GM21360 (cell line): ENCODE data around the gene RPL13.

Experiments
- ATAC-seq: cut with Tn5 transposase; IDR thresholded peaks from one replicate; pipeline ENCODE4 v1.9.1; 2021; ENCODE audit warnings: mild to moderate bottlenecking, moderate library complexity; ENCODE audit not compliant: unreplicated experiment

The RPL13 gene

GRCh38 chr16:89545044-89545830 is 15.2 kb upstream of the RPL13 start:
- no peak for ATAC-seq

DNA sequence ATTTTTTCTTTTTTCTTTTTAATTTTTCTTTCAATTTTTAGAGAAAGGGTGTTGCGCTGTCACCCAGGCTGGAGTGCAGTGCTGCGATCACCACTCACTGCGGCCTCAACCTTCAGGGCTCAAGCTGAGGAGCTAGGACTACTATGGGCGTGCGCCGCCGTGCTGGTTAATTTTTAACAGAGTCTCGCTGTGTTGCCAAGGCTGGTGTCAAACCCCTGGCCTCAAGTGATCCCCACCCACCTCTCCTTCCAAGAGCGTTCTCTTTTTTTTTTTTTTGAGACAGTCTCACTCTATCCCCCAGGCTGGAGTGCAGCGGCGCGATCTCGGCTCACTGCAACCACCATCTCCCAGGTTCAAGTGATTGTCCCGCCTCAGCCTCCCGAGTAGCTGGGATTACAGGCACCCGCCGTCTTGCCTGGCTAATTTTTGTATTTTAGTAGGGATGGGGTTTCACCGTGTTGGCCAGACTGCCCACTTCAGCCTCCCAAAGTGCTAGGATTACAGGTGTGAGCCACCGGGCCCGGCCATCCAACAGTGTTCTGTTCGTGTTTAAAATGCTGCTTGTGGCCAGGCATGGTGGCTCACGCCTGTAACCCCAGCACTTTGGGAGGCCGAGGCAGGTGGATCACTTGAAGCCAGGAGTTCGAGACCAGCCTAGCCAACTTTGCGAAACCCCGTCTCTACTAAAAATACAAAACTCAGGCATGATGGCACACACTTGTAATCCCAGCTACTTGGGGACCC is 14.5 kb upstream of the RPL13 start:
- ATAC-seq = no peak

DNA sequence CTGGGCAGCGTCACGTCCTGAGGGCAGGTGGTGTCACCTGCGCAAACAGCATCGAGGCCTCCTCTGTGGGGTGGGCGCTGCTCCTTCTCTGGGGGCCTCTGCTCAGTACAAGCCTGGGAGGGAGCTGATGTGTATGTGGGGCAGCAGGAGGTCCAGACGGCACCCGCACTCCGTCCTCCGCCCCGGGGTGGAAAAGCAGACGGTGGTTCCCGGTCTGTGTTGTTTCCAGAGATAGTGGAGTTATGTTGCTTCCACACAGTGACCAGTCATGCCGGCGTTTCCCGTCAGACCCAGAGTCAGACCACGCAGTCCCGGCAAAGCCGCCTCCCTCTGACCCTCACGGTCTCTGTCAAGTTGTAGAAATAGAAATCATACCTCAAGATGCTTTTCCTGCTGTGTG is 13.7 kb upstream of the RPL13 start:
- no peak for ATAC-seq

- ATAC-seq = no peak
Observed at GRCh38 chr16:89547291-89547690, 13.2 kb upstream of the RPL13 start.

DNA sequence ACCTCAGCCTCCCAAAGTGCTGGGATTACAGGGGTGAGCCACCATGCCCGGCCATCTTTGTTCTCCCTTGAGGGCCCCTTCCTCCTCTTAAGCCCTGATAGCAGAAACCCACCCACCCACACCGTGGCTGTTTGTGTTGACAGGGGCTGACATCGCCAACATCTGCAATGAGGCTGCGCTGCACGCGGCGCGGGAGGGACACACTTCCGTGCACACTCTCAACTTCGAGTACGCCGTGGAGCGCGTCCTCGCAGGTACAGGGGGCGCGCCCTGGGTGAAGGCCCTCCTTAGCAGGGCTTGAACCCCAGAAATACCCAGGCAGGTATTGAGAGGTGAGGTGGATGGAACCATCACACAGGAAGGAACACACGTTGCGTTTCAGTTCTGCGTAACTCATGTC is 12.6 kb upstream of the RPL13 start:
- no peak for ATAC-seq

GRCh38 chr16:89548344-89549006 is 12.0 kb upstream of the RPL13 start:
- ATAC-seq = no peak

- no peak for ATAC-seq
Observed at GRCh38 chr16:89549007-89549700, 11.3 kb upstream of the RPL13 start.

- no peak for ATAC-seq
Observed at GRCh38 chr16:89550421-89551007, 10.0 kb upstream of the RPL13 start.

GRCh38 chr16:89552329-89552728 is 8.2 kb upstream of the RPL13 start:
- ATAC-seq = no peak

DNA sequence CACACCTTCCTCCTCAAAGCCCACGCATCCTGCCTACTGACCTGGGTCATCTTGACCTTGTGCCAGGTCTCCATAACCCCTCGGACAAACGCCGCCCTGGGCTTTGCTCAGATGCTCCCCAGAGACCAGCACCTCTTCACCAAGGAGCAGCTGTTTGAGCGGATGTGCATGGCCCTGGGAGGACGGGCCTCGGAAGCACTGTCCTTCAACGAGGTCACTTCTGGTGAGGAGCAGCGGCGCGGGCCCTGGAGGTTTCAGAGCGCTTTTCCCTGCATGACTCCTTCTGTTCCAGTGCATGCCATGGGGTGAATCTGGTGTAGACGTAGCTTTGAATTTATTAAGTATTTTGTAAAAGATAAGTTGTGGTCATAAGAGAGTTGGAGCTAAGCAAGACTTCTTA is 7.6 kb upstream of the RPL13 start:
- no peak for ATAC-seq

DNA sequence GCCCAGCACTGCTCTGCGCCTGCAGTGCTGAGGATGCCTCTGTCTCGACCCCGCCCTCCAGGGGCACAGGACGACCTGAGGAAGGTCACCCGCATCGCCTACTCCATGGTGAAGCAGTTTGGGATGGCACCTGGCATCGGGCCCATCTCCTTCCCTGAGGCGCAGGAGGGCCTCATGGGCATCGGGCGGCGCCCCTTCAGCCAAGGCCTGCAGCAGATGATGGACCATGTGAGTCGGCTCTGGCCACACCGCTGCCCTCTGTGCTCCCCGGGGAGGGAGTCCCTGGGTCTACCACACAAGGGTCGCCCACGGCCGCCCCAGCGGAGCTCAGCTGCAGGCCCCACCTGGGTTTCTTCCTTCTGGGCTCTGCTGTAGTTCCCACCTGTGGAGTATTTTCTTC is 6.7 kb upstream of the RPL13 start:
- no peak for ATAC-seq

GRCh38 chr16:89554343-89554742 is 6.1 kb upstream of the RPL13 start:
- ATAC-seq = no peak

DNA sequence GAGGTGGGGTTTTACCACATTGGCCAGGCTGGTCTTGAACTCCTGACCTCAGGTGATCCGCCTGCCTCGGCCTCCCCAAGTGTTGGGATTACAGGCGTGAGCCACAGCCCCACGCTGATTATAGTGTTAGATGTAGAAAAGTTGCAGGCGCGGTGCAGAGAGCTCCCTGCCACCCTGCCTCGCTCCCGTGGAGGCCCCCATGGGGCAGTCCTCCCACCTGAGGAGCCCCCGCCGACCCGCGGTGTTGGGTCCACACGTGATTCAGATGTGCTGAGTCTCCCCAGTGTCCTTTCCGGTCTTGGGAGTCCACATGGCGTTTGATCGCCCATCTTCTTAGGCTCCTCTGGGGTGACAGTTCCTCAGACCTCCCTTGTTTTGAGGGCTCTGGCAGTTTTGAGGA is 5.2 kb upstream of the RPL13 start:
- ATAC-seq = no peak

- ATAC-seq = no peak
Observed at GRCh38 chr16:89555780-89556179, 4.7 kb upstream of the RPL13 start.

GRCh38 chr16:89556750-89557689 is 3.5 kb upstream of the RPL13 start:
- no peak for ATAC-seq

DNA sequence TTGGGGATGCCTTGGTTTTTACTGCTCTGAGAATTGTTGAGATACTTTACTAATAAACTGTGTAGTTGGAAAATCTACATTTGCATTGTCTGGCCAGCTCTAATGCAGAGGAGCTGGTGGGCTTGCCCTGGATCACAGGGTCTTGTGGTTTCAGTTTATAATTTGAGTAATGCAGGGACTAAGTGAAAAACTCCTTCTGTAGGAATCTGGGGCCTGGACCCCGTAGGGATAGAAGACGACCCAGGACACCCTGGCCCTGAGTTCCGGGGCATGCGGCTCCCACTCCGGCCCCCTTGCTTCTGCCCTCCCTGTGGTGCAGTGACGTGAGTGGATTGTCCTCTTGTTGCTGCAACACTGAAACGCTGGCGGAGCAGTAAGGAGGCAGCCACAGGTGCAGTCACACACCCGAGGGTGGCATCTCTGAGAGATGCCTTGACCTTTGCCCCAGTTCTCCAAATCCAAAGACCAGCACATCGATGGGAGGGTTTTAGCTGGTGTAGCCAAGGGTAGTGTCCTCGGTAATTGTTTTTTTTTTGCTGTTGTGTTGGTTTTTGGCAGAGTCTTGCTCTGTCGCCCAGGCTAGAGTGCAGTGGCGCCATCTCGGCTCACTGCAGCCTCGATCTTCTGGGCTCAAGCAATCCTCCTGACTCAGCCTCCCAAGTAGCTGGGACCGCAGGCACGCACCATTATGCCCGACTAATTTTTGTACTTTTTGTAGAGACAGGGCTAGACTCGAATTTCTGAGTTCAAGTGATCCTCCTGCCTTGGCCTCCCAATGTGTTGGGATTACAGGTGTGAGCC is 2.6 kb upstream of the RPL13 start:
- no peak for ATAC-seq

- ATAC-seq = no peak
Observed at GRCh38 chr16:89561142-89561883, 831 bp downstream of the RPL13 start.

DNA sequence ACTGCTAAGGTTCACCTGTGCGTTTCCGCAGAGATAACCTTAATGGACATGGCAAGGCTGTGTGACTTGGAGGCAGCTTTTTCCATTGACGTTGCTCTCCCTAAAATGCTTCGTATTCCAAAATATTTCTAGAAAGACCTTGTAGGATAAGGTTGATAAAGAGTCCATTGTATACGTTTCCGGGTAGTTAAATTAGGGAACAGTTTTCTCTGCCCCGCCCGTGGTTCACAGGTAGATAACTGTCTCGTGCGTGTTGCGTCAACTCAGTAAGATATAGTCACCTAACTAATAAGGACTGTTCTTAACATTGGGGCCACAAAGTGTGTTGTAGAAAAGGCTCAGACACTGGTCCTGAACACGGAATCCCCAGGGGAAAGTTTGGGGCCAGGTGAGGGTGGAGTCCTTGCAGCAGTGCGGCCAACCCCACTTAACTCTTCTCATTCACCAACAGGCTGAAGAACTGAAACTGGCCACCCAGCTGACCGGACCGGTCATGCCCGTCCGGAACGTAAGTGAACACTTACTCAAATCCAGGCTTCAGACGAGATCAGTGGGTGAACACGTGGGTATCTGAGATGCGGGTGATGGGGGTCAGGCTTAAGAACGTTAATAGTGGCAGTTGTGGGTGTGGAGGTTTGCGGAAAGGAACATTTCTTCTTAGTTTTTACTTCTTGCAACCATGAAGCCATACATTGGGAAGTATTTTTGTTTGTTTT is 1.6 kb downstream of the RPL13 start:
- no peak for ATAC-seq
